ENCODE measurements around the gene PLEKHG4B.

The PLEKHG4B gene

GRCh38 chr5:76358-77169, 15.4 kb upstream of the PLEKHG4B start:
- no peak for DNase-seq

GRCh38 chr5:77170-77501, 14.8 kb upstream of the PLEKHG4B start:
- no peak for DNase-seq

- DNase-seq = no peak
Measured at GRCh38 chr5:77546-77945, 14.4 kb upstream of the PLEKHG4B start.

GRCh38 chr5:77957-78804, 13.8 kb upstream of the PLEKHG4B start:
- no peak for DNase-seq

GRCh38 chr5:78805-79149, 13.2 kb upstream of the PLEKHG4B start:
- no peak for DNase-seq

- no peak for DNase-seq
Measured at GRCh38 chr5:79263-79662, 12.7 kb upstream of the PLEKHG4B start.

- DNase-seq = no peak
Measured at GRCh38 chr5:79821-80220, 12.1 kb upstream of the PLEKHG4B start.

GRCh38 chr5:81391-82021, 10.5 kb upstream of the PLEKHG4B start:
- no peak for DNase-seq

- no peak for DNase-seq
Measured at GRCh38 chr5:82097-82496, 9.9 kb upstream of the PLEKHG4B start.

- DNase-seq = no peak
Measured at GRCh38 chr5:82570-82969, 9.4 kb upstream of the PLEKHG4B start.

GRCh38 chr5:83029-83428, 8.9 kb upstream of the PLEKHG4B start:
- no peak for DNase-seq

GRCh38 chr5:85334-85995, 6.5 kb upstream of the PLEKHG4B start:
- DNase-seq = no peak

- DNase-seq = no peak
Measured at GRCh38 chr5:89337-90286, 2.4 kb upstream of the PLEKHG4B start.

GRCh38 chr5:90590-91547, 1.1 kb upstream of the PLEKHG4B start:
- DNase-seq = no peak

- DNase-seq = no peak
Measured at GRCh38 chr5:92401-93220, 643 bp downstream of the PLEKHG4B start.

- DNase-seq = no peak
Measured at GRCh38 chr5:93221-93980, 1.4 kb downstream of the PLEKHG4B start.

- no peak for DNase-seq
Measured at GRCh38 chr5:94113-94892, 2.3 kb downstream of the PLEKHG4B start.

GRCh38 chr5:95241-95980, 3.4 kb downstream of the PLEKHG4B start:
- DNase-seq = no peak
